NCI-H446 (cell line): ENCODE data around the gene RALGPS1.

Source experiments
- DNase-seq, 2 experiments: peaks; one replicate each; lab custom pipeline; 2025; lab: John Stamatoyannopoulos, UW

Gene RALGPS1

GRCh38 chr9:126956917-126957686 is 42.5 kb downstream of the RALGPS1 start:
- peak in 1 of 2 experiments; percentile 54 for DNase-seq

DNA sequence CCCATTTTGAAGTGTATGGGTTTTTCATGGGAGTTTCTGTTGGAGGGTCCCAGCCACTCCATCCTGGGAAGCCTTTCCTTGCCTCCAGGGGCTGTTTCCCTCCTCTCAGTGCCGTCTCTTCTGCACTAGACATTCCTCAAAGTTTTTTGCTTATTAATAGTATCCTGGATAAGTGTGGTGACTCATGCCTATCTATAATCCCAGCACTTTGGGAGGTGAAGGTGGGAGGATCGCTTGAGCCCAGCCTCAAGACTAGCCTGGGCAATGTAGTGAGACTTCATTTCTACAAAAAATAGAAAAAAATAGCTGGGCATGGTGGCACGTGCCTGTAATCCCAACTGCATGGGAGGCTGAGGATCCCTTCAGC is 43.1 kb downstream of the RALGPS1 start:
- no peak for DNase-seq

- no peak for DNase-seq
Observed at GRCh38 chr9:126959336-126959735, 44.8 kb downstream of the RALGPS1 start.

GRCh38 chr9:126959917-126960316 is 45.3 kb downstream of the RALGPS1 start:
- DNase-seq: no peak

GRCh38 chr9:126962336-126962735 is 47.8 kb downstream of the RALGPS1 start:
- DNase-seq: no peak

DNA sequence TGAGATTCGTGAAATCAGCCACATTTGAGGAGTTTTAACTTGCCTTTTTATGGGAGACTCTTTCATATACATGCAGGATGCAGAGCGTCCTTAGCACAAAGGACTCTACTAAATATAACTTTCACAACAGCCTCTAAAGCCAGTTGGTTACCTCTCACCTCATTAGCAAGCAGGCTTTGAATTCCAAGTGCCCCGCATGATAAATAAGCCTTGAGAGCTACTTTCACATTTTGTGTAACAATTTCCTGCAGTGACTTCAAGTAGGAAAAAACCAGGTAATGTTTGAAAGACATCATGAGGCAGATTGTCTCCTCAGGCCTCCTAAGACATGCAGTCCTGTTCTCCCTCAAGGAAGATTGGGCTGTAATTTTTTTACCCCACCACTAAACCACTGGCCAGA is 50.5 kb downstream of the RALGPS1 start:
- DNase-seq: no peak

DNA sequence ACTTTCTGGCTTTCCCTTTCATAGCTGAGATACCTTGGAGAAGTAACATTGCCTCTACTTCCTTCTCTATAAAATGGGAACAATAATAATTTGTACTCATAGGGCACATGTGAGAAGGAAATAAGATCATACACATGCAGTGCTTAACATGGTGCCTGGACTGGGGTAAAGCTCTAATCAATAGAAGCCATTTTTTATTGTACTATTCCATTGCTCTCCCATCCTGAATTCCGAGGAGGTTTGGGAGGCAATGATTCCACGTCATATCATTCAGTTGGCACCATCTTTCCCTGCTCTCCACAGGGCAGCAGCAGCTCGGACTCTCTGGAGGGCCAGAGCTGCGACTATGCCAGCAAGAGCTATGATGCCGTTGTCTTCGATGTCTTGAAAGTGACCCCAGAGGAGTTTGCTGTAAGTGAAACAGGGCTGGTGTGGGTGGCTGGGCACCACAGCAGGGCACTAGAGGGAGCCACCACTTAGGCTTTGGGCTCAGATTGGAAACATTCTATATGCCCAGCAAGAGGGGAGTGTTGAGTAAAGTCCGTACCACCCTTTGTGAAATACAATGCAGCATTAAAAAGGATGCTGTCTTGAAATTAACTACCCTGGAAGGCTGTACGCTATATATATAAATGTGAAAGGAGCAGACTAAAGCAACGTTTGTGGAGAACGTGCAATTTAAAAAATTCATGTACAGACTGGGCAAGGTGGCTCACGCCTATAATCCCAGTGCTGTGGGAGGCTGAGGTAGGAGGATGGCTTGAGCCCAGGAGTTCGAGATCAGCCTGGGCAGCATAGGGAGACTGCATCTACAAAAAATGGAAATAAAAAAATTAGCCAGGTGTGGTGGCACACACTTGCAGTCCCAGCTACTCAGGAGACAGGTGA is 51.2 kb downstream of the RALGPS1 start:
- DNase-seq: peak; percentile 3 to 35

DNA sequence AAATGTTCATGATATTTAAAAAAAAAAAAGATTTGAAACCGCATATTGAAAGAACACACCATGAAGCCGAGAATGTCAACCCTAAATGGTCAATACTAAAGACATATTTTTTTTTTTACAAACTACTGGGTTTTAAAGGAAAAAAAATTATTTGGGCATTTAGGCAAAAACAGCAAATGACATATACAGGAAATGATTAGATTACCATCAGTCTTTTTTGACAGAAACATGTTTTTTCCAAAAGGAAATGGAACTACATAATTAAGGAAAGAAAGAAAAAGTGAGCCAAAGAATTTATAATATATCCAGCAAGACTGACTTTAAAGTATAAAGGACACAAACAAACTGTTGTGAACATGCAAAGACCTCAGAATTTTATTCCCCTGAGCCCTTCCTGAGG is 56.7 kb downstream of the RALGPS1 start:
- DNase-seq: no peak

GRCh38 chr9:126973651-126974529 is 59.3 kb downstream of the RALGPS1 start:
- DNase-seq: no peak

GRCh38 chr9:126974594-126974993 is 60.0 kb downstream of the RALGPS1 start:
- no peak for DNase-seq

DNA sequence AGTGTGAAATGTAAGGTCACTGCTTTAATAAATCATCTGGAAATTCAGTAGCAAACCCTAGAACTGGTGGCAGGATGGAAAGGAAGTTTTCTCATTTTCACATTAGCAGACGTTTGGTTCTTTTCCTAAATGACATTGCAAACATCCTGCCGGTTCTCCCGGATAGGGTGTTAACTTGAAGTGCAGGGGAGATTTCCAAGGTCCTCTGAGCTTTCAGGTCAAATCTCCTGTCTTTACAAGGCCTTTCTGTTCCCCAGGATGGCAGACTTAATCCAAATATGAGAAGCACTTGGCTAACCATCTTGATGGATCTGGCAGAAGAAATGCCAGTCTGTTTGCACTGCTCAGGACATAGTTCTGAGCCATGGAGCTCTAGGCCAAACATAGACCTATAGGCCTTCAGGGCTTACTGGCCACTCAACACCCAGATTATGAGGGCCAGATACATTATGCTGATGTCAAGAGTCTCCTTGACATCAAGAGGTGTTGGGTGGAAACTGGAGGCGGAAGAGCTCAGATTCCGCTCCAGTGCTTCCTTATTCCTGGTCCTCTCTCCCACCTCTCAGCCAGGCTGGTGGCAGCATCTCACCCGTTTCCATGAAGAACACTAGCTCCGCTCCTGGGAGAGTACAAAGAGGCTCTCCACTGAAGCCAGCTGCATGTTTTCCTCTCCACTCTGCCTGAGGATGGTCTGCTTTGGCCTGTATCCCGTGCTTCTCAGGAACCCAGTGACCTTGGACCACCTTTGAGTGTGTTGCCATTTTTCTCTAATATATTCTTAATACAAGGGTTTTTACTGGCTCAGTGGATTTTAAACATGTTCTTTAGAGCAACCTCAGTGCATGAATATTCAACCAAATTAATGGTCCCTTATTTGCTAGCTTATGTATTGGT is 61.0 kb downstream of the RALGPS1 start:
- DNase-seq: no peak

- DNase-seq: no peak
Observed at GRCh38 chr9:126979461-126979860, 64.9 kb downstream of the RALGPS1 start.

DNA sequence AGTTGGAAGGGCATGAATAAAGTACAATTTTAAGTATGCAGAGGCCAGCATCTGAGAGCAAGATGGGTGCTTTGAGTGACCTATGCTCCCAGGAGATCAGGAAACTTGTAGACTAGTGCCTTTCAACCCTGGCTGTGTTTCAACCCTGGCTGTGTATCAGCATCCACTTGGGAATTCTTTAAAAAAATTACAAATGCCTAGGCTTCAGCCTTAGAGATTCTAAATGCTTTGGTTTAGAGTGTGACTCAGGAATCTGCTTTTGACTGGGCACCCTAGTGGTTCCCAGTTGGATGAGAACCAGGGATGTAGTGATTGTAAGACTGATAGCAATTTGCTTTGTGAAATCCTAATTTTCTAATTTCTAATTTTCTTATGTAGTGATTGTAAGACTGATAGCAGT is 65.6 kb downstream of the RALGPS1 start:
- DNase-seq: no peak

DNA sequence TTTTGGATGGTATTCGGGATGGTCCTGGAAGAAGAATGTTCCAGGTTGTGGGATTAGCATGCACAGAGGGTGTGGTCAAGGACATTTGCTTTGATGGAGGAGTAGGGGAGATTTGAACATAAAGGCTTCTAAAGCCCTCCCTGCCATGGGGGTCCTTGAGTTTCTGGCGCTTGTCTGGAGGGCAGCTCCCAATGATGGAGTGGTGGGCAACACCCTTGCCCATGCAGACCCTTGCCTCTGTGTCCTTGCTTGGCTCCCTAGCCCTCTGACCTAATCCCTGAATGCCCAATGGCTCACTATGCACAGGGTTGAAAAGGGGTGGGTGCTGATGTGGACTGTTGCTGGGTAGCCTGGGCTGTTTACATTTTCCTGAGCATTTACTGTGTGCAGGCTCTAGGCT is 66.6 kb downstream of the RALGPS1 start:
- no peak for DNase-seq

- no peak for DNase-seq
Observed at GRCh38 chr9:126982215-126983002, 67.8 kb downstream of the RALGPS1 start.

DNA sequence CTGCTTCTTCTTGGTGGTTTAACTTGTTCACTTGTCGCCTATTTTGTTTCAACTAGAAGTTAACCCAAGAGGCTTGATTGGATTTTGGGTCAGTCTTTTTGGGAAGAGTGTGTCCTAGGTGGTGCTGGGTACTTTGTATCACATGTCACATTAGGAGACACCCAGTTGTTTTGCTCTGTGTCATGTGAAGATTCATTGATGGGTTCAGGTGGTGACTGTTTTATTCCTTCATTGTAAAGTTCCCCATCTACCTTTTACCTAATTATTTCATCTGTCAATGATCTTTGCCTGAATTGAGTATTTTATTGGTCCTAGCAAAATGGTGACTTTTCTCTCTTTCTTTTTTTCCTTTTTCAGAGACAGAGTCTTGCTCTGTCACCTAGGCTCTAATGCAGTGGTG is 69.2 kb downstream of the RALGPS1 start:
- DNase-seq: no peak

- no peak for DNase-seq
Observed at GRCh38 chr9:126984969-126985368, 70.4 kb downstream of the RALGPS1 start.

- DNase-seq: peak in 1 of 2 experiments; percentile 1
Observed at GRCh38 chr9:126985870-126986498, 71.4 kb downstream of the RALGPS1 start.

GRCh38 chr9:126986506-126986951 is 71.9 kb downstream of the RALGPS1 start:
- no peak for DNase-seq

DNA sequence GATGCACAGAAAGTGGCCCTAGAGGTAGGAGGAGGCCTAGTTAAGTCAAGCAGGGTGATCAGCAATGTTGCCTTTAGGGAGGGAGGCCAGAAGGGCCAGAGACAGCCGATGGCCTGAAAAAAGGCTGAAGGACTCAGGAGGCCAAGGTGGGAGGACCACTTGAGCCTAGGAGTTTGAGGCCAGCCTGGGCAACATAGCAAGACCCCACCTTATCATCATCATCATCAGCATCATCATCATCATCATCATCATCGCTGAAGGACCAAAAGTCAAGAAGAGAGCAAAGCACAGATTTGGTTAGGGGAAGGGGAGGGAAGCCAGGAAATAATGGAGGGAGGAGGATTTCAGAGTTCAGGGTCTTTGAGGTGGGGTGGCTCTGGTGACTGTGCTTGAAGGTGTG is 74.3 kb downstream of the RALGPS1 start:
- DNase-seq: no peak
